ENCODE data around the gene FAM124B.

FAM124B gene

DNA sequence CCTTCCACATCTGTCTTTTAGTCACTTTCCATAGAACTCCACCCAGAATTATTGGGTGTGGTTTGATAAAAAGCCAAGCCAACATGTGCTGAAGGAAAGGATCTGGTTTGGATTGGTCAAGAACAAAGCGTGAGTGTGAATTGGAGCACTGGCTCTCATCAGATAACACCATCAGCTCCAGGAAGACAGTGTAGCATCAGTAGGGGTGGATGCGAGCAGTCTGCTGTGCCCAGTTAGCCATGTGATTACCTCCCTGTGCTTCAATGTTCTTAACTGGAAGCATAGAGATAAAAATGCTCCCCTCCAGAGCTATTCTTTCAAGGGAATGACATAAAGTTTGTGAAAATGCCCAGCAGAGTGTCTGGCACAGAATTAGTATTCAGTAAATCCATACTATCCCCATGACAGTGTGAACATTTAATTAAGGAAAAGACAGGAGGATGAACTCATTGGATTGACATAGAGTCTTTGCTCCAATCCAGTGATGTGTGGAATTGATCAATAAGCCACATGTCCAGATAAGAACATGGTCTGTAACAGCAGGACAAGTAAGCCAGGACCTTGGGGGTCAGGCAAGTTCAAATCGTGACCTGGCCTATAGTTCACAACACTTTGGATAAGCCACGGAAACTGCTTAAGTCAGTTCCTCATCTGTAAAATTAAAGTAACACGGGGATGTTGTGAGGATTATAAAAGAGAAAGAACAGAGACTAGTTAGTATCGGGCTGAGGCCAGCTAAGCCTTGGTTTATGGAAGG lies 68.0 kb downstream of the FAM124B start:
- DNase-seq = no peak

DNA sequence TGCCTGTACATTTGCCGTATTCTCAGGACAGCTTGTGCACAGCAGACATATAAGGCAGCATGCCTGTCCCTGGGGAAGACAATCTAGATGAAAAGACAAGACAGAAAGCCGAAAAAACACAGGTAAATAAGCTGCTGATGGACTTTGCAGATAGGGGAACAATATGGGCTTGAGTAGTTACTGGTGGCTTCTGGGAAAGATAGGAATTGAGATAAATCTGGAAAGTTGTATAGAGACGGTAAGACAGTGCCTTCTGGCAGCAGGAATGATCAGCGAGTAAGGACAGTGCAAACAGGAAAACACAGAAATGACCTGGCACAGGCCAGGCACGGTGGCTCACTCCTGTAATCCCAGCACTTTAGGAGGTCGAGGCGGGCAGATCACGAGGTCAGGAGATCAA lies 70.2 kb downstream of the FAM124B start:
- DNase-seq = no peak

DNA sequence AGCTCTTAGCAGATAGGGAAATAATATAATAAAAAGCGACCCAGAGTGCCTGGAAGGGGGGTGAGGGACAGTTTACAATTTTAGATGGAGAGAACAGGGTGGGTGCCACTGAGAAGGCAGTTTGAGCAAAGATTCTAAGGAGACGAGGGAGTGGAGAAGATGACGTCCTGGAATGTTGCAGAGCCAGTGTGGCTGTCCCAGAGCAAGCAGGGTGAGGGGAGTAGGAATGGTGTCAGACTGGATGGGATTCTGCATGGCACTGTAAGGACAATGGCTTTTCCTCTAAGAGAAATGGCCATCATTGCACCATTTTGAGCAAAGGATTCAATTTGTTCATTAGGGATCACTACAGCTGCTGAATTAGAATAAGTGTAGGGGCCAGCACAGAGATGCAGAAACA lies 73.1 kb downstream of the FAM124B start:
- DNase-seq = no peak
